ENCODE measurements around the gene MUC5AC.
"Not testable (repeated sequence)": the region's sequence is repeated elsewhere in the genome, so short reads cannot be mapped to it uniquely, and the experiment has no call there.

Gene MUC5AC

DNA sequence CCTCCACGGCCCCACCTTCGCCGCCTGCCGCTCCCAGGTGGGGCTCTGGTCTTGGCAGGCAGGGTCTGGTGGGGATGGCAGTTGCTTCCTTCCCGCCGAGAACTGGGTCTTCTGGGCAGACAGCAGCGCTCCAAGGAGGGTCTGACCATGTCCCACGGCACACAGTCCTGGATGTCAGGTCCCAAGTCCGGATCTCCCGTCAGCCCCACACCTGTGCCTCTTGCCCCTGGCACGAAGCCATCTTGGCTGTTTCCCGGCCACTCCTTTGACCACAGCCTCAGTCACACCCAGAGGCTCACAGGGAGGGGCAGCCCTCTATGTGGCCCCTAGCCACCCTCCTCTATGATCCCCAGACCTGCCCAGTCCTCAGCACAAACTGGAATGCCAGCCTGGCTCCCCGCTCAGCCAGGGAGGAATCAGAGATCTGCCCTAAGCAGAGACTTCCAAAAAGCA, 79.4 kb downstream of the MUC5AC start:
- no peak for DNase-seq (ENCODE audit: low read depth)

- DNase-seq (ENCODE audit: low read depth), result no peak
Measured at GRCh38 chr11:1237851-1238250, 80.1 kb downstream of the MUC5AC start.

GRCh38 chr11:1238767-1239595, 81.2 kb downstream of the MUC5AC start:
- no peak for DNase-seq (ENCODE audit: low read depth)

DNA sequence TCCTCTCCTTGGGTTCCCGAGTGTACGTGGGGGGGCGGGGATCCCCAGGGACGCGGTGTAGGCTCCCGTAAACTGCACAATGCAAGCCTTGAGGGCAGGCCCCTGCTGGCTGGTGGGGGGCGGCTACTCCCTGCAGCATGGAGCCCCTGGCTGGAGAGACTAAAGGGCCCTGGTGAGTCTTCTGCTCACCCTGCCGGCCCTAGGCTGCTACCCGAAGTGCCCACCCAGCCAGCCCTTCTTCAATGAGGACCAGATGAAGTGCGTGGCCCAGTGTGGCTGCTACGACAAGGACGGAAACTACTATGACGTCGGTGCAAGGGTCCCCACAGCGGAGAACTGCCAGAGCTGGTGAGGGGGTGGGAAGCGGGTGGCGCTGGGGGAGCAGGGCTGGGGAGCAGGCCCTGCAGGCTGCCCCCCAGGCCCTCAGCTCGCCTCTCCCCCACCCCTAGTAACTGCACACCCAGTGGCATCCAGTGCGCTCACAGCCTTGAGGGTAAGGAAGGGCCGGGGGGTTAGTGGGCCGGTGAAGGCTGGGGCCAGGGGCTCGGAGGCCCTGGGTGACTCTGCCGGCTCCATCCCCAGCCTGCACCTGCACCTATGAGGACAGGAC, 81.9 kb downstream of the MUC5AC start:
- DNase-seq (ENCODE audit: low read depth), result no peak

- no peak for DNase-seq (ENCODE audit: low read depth)
Measured at GRCh38 chr11:1240771-1241170, 83.0 kb downstream of the MUC5AC start.

- DNase-seq (ENCODE audit: low read depth), result no peak
Measured at GRCh38 chr11:1241706-1242105, 84.0 kb downstream of the MUC5AC start.

GRCh38 chr11:1242289-1242688, 84.5 kb downstream of the MUC5AC start:
- no peak for DNase-seq (ENCODE audit: low read depth)

- DNase-seq (ENCODE audit: low read depth), result not testable (repeated sequence)
Measured at GRCh38 chr11:1242751-1243150, 85.0 kb downstream of the MUC5AC start.

DNA sequence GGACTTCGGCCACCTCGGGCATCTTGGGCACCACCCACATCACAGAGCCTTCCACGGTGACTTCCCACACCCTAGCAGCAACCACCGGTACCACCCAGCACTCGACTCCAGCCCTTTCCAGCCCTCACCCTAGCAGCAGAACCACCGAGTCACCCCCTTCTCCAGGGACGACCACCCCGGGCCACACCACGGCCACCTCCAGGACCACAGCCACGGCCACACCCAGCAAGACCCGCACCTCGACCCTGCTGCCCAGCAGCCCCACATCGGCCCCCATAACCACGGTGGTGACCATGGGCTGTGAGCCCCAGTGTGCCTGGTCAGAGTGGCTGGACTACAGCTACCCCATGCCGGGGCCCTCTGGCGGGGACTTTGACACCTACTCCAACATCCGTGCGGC, 85.8 kb downstream of the MUC5AC start:
- DNase-seq (ENCODE audit: low read depth), result not testable (repeated sequence)

DNA sequence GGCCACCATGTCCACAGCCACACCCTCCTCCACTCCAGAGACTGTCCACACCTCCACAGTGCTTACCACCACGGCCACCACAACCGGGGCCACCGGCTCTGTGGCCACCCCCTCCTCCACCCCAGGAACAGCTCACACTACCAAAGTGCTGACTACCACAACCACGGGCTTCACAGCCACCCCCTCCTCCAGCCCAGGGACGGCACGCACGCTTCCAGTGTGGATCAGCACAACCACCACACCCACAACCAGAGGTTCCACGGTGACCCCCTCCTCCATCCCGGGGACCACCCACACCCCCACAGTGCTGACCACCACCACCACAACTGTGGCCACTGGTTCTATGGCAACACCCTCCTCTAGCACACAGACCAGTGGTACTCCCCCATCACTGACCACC, 86.8 kb downstream of the MUC5AC start:
- DNase-seq (ENCODE audit: low read depth), result not testable (repeated sequence)

DNA sequence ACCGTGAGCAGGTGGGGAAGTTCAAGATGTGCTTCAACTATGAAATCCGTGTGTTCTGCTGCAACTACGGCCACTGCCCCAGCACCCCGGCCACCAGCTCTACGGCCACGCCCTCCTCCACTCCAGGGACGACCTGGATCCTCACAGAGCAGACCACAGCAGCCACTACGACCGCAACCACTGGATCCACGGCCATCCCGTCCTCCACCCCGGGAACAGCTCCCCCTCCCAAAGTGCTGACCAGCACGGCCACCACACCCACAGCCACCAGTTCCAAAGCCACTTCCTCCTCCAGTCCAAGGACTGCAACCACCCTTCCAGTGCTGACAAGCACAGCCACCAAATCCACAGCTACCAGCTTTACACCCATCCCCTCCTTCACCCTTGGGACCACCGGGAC, 88.0 kb downstream of the MUC5AC start:
- not testable (repeated sequence) for DNase-seq (ENCODE audit: low read depth)

- not testable (repeated sequence) for DNase-seq (ENCODE audit: low read depth)
Measured at GRCh38 chr11:1246301-1246700, 88.5 kb downstream of the MUC5AC start.

DNA sequence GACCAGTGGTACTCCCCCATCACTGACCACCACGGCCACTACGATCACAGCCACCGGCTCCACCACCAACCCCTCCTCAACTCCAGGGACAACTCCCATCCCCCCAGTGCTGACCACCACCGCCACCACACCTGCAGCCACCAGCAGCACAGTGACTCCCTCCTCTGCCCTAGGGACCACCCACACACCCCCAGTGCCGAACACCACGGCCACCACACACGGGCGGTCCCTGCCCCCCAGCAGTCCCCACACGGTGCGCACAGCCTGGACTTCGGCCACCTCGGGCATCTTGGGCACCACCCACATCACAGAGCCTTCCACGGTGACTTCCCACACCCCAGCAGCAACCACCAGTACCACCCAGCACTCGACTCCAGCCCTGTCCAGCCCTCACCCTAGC, 89.3 kb downstream of the MUC5AC start:
- not testable (repeated sequence) for DNase-seq (ENCODE audit: low read depth)

DNA sequence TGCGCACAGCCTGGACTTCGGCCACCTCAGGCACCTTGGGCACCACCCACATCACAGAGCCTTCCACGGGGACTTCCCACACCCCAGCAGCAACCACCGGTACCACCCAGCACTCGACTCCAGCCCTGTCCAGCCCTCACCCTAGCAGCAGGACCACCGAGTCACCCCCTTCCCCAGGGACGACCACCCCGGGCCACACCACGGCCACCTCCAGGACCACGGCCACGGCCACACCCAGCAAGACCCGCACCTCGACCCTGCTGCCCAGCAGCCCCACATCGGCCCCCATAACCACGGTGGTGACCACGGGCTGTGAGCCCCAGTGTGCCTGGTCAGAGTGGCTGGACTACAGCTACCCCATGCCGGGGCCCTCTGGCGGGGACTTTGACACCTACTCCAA, 91.2 kb downstream of the MUC5AC start:
- not testable (repeated sequence) for DNase-seq (ENCODE audit: low read depth)

DNA sequence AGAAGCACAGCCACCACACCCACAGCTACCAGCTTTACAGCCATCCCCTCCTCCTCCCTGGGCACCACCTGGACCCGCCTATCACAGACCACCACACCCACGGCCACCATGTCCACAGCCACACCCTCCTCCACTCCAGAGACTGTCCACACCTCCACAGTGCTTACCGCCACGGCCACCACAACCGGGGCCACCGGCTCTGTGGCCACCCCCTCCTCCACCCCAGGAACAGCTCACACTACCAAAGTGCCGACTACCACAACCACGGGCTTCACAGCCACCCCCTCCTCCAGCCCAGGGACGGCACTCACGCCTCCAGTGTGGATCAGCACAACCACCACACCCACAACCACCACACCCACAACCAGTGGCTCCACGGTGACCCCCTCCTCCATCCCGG, 92.7 kb downstream of the MUC5AC start:
- DNase-seq (ENCODE audit: low read depth), result not testable (repeated sequence)
